Activated gamma-delta T cell treated with anti-CD3 and anti-CD28 coated beads, Interleukin-2, amount 50 U/mL, for 16 hours (primary cell): ENCODE data around the gene PARD3B.

ENCODE experiments used
- DNase-seq: peaks from one replicate; pipeline ENCODE4 v3.0.0-alpha.2; 2020; ENCODE audit warnings: low read depth

PARD3B gene

DNA sequence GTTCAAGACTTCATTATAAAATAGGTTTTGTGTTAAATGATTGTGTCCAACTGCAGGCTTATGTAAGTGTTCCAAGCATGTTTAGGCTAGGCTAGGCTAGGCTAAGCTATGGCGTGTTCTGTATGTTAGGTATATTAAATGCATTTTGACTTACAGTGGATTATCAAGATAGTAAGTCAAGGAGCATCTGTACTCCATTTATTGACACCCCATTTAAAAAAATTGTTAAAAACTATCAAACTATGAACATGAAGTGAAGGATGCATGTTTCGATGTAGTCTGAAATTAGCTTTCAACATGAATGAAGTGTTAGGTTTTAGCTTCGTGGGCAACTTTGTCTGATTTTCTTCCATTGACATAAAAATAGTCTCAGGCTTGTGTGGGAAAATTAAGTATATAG, 290.5 kb downstream of the PARD3B start:
- no peak for DNase-seq

DNA sequence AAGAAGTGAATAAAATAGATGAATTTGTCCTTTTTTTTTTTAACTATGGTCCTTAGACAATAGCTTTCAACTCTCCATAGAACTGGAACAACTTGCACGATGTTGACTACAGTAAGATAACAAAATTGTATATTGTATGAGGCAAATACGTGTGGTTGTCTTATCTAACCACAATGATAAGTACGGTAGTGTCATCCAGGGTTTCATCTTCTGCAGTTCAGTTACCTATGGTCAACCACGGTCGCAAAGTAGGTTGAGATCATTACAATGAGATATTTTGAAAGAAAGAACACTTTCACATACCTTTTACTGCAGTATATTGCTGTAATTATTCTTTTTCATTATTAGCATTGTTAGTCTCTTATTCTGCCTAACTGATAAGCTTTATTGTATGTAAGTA, 295.2 kb downstream of the PARD3B start:
- DNase-seq: no peak

DNA sequence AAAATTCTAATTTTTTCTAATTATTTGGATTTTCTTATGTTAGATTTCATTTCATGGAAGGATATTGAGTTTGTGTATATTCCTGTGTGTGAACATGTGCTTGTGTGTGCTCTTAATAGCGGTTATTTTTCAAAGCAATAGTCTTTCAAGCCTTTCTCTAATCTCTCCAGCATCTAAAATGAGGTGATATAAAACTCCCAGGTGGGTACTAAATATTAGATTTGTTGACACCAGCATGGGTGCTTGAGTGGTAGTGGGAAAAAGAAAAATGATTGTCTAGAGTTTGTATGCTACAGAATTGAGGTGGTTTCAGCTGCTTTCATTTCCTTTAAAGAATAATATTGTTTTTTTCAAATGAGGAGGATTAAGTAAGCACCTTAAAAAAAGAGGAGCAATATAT, 296.8 kb downstream of the PARD3B start:
- DNase-seq: no peak

DNA sequence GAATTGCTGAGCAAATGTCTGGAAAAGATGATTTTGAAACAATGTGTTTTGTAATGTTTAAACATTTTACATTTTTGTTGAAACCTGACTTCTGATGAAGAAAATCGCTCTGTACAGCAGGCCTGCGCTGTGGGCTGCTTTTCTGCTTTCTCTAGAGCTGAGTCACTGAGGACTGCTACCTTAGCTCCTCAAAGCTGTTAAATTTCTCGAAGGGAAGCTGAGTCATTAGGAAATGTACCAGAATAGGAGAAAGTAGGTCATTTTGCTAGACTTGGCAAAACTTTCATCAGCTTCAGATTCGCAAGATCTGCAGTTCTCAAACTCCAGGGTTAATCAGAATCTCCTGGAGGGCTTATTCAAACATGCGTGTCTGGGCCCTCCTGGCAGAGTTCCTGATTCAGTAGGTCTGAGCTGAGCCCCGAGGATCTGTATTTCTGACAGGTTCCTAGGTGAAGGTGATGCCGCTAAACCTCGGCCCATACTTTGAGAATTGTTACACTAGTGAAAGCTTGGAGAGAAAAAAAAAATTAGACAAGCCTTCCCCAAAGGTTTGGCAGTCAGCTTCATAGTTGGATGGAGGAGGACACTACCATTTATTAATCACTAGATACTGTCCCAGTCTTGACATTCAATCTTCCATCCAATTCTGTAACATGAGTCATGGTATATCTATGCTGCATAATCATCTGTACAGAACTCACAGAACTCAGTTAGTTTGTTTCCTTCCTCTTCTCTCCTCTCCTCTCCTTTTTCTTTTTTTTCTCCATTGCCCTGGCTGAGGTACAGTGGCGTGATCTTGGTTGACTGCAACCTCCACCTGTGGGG, 297.6 kb downstream of the PARD3B start:
- DNase-seq: no peak

DNA sequence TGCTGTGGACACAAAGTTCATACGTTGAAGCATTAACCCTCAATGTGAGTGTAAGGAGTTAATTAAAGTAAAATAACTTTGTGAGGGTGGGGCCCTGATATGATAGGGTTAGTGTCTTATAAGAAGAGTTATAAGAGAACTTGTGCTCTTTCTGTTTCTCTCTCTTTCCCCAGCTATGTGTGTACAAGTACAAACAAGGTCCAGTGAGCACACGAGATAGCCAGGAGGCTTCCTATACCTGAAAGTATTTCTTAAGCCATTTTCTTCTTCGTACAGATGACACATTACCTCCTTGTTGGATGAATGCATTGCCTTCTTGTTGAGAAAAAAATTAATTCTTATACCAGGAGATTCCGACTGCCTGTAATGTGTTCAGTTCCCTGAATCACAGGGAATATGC, 301.2 kb downstream of the PARD3B start:
- no peak for DNase-seq

DNA sequence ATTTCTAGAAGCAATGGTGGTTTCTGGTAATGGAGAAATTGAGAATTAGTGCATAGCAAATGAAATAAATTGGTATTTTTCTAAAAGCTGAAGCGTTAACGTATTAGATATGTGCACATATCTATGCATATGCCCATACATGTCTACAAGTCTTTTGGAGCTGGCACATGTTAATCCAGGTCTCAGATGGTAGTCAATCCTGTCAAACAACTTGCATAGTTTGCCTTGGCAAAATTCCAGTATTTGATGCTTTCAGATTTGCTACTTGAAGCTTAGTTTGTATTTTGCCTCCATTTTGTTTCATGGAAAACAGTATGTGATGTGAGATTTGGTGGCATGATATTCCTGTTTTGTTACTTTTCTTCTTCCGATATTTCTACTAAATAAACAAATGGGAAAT, 304.6 kb downstream of the PARD3B start:
- DNase-seq: no peak

DNA sequence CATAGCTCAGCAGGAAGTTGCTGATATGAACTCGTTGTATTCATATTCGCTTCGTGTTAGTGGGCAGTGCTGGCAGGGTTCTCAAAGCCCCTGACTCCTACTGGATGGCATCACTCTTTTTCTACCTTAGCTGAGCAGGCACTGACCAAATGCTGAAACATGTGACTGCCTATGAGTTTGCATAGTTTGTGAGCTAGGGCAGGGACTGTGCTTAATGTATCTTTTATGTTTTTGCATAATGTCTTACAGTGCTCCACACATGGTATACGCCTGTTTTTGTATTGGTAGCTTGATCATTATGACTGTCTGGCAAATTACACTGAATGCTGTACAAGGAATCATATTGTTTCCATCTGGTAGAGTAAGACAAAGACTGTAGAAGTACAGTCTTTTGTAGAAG, 305.3 kb downstream of the PARD3B start:
- DNase-seq: no peak

DNA sequence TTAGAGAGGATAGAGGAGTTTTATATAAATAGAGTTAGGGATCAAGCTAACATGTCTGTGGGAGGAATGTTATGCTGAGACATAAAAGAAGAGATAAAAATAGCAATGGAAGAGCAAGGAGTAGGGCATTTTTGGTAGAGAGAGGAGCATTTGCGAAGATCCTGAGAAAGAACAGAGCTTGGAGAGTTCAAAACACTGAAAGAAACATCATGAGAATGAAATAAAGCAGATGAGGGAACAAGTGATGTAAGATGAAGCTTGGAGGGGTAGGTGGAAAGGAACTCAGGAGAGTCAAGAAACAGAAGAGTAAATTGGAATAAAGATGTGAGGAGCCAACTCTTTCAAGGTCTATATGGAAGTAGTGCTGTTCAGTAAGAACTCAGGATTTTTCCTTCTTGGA, 308.6 kb downstream of the PARD3B start:
- no peak for DNase-seq

DNA sequence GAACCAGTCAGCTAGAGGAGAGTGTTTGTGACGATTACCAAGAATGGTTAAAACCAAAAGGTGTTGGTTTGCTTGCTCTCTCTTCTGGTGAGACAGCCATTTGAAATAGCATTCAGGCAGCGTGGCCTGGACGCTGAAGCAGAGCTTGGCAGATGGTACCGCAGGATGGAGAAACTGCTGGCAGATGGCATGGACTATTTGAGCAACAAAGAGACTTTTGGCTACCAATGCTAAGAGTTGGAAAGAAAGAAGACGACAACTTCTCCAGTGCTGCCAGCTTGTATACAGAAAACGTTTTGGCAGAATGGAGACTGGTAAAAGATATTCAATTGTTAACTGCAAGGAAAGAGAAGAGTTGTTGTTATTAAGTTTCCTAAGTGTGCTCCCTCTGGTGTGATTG, 315.0 kb downstream of the PARD3B start:
- DNase-seq: no peak

DNA sequence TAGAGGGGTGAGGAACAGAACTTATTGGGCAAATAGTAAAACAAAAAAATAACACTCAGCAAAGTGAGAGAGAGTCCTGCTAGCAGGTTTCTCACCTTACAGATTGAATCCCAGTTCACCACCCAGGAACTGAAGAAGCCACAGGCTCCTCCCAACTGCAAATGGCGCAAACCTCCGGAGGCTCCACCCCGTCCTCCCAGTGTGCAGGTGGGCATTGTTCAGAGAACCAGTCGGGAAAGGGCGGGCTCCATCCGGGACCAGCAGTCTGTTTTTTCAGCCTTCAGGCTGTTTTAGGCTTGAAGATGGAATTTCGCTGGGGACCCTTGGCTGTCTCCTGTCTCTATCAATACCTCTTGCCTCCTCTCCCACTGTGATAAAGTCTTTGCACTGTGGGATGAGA, 317.5 kb downstream of the PARD3B start:
- DNase-seq: no peak

DNA sequence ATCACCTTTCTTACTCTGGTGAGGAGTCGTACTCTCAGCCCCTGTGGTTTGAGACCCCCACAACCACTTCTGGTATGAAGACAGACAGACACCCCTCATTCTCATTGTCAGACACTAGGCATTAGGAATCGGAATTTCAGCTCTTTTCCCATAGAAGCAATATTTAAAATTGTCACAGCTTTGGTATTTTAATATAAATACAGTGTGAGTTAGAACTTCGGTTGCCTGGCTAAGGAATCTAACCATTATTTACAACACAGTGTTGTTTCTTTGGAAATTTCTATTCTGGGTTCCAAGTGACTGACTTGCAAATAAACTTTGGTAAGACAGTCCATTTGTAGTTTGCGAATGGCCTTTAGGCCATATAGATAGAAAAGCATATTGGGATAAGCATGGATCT, 318.1 kb downstream of the PARD3B start:
- no peak for DNase-seq

DNA sequence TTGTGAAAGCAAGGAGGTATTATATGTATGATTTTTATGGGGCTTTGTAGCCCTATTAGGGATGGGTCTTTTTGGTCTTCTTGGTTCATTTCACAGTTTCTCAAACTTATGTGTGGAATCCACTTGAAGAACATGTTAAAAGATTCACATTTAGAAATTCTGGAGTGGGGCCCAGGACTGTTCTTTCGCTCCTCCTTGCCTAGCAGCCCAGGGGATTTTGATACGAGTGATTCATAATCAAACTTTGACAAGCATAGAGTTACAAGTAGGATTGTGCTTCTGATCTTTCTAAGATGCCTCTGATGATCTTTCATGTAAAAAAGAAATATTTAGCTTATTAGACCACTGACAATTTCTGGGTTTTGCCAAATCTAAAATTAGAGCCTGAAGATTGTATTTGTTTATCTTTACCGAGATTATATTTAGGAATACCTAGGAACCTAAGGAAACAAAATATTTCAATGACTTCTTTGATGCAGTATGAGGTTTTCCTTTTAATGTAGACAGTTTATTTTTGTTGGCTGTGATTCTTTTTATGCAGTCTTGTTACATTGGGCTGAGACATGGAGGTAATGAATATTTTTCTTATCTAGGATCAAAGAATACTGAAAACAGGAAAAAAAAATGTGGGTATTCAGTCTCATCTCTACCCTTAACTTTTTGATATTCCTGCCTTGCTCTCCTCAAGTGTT, 324.0 kb downstream of the PARD3B start:
- no peak for DNase-seq

DNA sequence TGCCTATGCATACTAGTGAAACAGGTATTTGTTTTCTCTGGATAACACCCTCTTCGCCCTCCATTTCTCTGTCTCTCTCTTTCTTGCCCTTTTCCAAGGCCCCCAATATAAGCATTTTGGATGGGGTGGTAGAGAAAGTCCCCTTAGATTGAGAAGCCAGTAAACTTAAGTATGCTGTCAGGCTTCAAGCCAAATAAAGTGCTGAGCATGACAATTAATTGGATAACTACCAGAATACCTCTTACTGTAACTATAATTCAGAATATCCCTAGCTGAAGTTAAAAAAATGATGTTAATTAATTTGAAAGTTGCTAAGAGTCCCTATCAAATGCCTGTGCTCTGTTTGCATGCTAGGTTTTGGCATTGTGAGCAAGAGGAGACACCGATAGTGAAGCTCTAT, 324.8 kb downstream of the PARD3B start:
- DNase-seq: no peak

DNA sequence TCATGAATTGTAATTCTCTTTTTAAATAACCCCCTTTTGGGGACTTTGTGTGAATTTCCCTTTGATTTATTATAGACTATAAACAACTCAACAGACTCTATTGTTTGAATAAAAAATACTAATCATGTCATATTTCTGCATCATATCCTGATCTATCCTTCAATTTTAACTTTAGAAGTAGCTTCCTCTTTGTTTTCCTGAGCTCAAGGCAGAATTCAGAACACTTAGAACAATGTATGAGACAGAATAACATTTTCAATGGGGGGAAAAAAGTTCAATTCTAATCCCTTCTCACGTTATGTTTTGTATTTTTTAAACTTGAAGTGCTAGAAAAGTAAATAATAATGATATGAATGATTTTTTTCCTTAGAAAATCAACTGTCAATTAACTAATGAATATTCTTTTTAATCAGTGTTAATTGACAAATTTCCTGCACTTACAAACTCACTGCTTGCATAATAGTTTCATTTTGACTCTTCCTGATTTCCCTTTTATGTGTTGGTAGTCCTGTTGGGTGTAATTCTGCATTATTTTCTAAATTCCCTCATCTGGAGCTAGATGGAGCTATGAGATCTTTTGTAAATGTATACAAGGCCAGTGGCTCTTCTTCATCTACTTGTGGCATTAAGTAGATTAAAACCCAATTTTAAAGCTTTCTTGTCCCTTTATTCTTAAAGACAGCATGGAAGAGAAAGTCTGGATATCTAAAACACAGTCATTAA, 326.1 kb downstream of the PARD3B start:
- DNase-seq: no peak

DNA sequence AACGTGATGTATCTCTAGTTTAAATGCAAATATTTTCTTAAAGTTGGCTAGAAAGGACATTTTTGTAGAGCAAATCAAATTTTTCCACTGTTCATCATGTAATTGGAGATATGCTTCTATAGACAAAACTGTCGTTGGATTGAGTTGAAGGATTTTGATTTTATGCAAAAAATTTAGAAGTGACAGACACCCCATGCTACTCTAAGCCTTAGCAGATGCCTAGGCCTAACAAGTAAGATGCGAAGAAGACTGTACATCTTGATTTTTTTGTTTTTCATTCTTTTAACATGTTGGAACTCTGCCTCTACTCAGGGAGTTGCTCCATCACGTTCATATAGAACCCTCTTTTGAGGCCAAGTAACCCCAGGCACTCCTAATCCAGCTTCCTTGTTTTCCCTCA, 331.0 kb downstream of the PARD3B start:
- DNase-seq: no peak

DNA sequence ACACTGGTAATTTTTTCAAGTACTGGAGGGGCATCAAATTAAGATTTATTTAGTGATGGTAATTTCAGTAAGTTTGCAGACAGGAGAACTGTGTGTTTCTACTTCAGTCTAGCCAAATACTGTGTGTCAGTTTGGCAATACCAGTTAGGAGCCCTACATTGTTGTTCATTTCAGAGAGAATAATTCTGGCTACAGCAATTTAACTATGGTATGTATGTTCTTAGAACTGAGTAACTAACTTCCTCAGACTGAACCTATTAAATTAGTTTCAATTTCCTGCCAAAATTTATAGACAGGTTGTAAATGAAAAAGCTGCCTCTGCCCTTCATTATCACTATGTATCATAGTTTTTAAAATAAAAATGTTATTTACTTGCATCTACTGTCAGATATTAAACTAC, 332.4 kb downstream of the PARD3B start:
- no peak for DNase-seq

DNA sequence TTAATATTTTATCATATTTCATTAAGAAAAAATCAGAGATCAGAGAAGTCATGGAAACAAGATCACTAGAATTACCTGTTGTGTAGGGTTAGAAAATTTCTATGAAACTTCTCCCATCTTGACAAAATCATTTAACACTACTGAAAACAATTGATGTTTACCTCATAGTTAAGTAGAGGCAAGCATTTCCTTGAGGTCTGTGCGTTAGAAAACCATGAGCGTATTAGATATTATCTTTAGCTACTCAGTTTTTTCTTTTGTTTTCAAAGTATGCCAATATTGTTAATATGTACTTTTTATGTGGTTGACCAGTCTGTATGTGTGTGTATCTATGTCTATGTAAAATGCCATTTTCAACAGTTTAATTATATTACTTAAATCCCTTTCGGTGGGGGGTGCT, 335.7 kb downstream of the PARD3B start:
- no peak for DNase-seq

DNA sequence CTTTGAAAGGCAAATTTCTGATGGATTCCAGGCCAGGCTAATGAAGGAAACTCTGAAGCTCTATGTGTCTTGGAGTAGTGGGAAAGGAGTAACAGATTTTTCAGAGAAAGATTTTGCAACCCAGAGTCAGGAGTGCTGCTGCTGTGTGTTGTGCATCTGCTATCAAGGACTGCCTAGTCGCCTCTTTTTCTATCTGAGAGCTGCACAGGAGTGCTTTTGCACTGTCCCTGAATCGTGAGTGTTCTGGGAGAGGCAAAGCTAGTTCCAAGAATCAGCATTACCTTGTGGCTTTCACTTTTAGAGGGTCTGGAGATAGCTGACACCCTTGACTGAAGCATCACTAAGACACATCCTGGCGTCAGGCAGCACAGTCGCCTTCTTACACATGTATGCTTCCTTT, 336.4 kb downstream of the PARD3B start:
- no peak for DNase-seq

DNA sequence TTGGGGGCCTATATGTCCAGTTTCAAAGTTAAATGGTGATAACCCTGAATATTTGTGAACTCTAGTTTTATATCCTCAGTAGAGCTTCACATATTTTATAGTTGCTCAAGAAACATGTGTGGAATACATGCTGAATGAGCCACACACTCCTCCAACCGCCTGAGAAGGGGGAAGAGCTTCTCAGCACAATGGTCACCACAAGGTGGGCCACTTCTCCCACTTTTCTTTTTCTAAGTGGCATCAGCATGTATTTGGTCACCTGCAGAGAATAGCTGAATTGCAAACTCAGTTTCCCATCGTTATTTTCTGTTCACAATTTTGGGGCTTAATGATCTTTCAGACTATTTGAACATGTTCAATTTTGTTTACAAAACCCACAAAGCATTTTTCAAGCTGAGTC, 340.5 kb downstream of the PARD3B start:
- no peak for DNase-seq

DNA sequence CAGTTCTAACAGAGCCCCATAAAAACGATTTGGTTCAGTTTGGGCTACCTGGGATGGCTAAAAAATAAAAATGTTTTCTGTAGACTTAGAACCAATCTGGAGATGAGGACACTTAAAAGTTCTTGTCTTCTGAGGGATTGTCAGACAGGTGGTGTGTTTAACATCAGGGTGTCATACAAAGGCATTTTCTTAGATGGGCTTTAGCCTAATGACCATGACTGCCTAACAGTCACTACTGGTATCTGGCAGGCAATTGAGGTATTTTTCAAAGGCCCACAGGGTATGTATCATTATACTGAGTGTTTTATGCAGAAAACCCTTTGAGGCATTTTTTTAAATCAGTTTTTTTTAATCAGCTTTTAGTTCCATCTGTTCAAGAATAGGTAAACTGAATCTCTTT, 341.4 kb downstream of the PARD3B start:
- no peak for DNase-seq

DNA sequence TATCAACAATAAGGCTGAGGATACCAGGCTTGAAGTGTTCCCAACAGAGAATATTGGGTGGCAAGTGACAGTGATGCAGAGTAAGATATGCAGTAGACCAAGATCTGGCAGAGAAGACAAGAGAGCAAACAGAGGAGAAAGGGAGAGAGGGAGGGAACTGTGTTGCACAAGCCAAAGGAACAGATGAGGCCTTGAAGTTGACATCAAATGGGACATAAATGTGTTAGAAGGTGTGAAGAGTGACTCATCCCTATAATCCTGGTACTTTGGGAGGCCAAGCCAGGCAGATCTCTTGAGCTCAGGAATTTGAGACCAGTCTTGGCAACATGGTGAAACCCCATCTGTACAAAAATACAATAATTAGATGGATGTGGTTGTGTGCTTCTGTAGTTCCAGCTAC, 342.9 kb downstream of the PARD3B start:
- no peak for DNase-seq

DNA sequence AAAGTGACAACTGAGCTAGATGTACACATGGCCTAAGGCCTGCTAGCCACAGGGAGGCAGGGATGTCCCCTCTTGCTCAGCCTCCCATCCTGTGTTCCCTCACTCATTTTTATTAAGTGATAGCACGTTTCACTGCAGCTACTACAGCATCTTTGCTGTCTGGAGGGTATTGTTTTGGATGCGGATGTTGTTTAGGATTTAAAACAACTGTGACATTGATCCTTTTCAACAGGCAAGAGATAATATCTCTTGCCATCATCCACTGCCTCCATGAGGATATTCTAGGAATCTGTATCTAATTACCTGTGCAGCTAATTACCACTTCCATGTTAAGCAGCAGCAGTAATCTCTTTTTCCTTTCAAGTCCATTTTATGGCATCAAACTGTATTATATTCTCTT, 345.4 kb downstream of the PARD3B start:
- no peak for DNase-seq

DNA sequence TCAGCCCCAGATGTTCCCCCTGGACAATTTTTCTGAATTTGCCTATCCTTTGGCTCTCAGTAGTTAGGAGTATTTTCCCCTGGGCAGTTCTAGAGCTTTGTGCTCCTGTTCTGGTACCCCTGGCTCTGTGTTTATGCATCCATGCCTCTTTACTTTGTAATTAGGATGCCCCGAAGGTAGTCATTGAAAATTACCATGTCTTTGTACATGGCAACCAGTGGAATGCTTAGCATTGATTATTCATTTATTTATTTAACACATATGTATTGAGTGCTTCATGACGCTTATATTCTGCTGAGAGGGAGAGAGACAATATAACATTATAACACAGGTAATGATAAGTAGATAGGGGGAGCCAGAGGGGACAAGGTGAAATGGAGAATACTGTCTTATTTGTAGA, 346.5 kb downstream of the PARD3B start:
- no peak for DNase-seq
